ENCODE measurements around the gene GRID1.

The GRID1 gene

GRCh38 chr10:85971494-85971893 is 395.1 kb downstream of the GRID1 start:
- no peaks in the 10 kb centered on the region for H3K4me1 ChIP-seq
- H3K36me3 ChIP-seq: no peaks in the 10 kb centered on the region
- H3K27ac ChIP-seq: no peak overlapping the region
- intact Hi-C loops (cut with DNase I; ENCODE audit: low total_unique reads): no loop called here
- H3K27me3 ChIP-seq: no peaks in the 10 kb centered on the region
- no peak for TF ChIP-seq CTCF (IDR thresholded peaks at IDR 0.05)
- no peak overlapping the region for H3K4me3 ChIP-seq
- peaks cover 0 to 6% (median 3%) of the 10 kb centered on the region in 3 donors for H3K9me3 ChIP-seq
- DNase-seq: no peak

GRCh38 chr10:85967594-85967993 is 399.0 kb downstream of the GRID1 start:
- Histone ChIP-seq H3K36me3 (no peaks in the 10 kb centered on the region), H3K4me1 (no peaks in the 10 kb centered on the region), H3K27ac (no peak overlapping the region), H3K27me3 (no peaks in the 10 kb centered on the region), H3K4me3 (no peak overlapping the region), H3K9me3 (peaks cover 0 to 6% (median 3%) of the 10 kb centered on the region in 3 donors)
- intact Hi-C loops (cut with DNase I; ENCODE audit: low total_unique reads): no loop called here
- DNase-seq: no peak
- TF ChIP-seq CTCF (IDR thresholded peaks at IDR 0.05): no peak

GRCh38 chr10:85961479-85962067 is 405.0 kb downstream of the GRID1 start:
- Histone ChIP-seq H3K27me3 (no peaks in the 10 kb centered on the region), H3K4me3 (no peak overlapping the region), H3K27ac (no peak overlapping the region), H3K4me1 (no peaks in the 10 kb centered on the region), H3K9me3 (no peaks in the 10 kb centered on the region), H3K36me3 (no peaks in the 10 kb centered on the region)
- TF ChIP-seq CTCF (IDR thresholded peaks at IDR 0.05): no peak
- intact Hi-C loops (cut with DNase I; ENCODE audit: low total_unique reads): no loop called here
- DNase-seq: no peak

GRCh38 chr10:85961073-85961472 is 405.5 kb downstream of the GRID1 start:
- no peak for DNase-seq
- Histone ChIP-seq H3K27me3 (no peaks in the 10 kb centered on the region), H3K36me3 (no peaks in the 10 kb centered on the region), H3K4me1 (no peaks in the 10 kb centered on the region), H3K27ac (no peak overlapping the region), H3K4me3 (no peak overlapping the region), H3K9me3 (no peaks in the 10 kb centered on the region)
- TF ChIP-seq CTCF (IDR thresholded peaks at IDR 0.05): no peak
- intact Hi-C loops (cut with DNase I; ENCODE audit: low total_unique reads): no loop called here

- intact Hi-C loops (cut with DNase I; ENCODE audit: low total_unique reads): no loop called here
- TF ChIP-seq CTCF (IDR thresholded peaks at IDR 0.05): no peak
- no peaks in the 10 kb centered on the region for H3K27me3 ChIP-seq
- H3K9me3 ChIP-seq: no peaks in the 10 kb centered on the region
- no peaks in the 10 kb centered on the region for H3K4me1 ChIP-seq
- no peak overlapping the region for H3K27ac ChIP-seq
- no peak for DNase-seq
- H3K36me3 ChIP-seq: no peaks in the 10 kb centered on the region
- H3K4me3 ChIP-seq: no peak overlapping the region
Measured at GRCh38 chr10:85959239-85959638, 407.4 kb downstream of the GRID1 start.

- Histone ChIP-seq H3K4me1 (no peaks in the 10 kb centered on the region), H3K36me3 (no peaks in the 10 kb centered on the region), H3K27me3 (no peaks in the 10 kb centered on the region), H3K27ac (no peak overlapping the region), H3K4me3 (no peak overlapping the region), H3K9me3 (no peaks in the 10 kb centered on the region)
- intact Hi-C loops (cut with DNase I; ENCODE audit: low total_unique reads): no loop called here
- DNase-seq: no peak
- TF ChIP-seq CTCF (IDR thresholded peaks at IDR 0.05): no peak
Measured at GRCh38 chr10:85950921-85951320, 415.7 kb downstream of the GRID1 start.
